Panc1 (cell line): ENCODE data around the gene WDR1. TPM values are rescaled to one million over a fixed set of nuclear protein-coding genes. Genes with fewer than 3 reads are reported as not detected.

Experiments used
- ATAC-seq: fragments of 200-7000 bp; cut with Tn5 transposase; 2 replicates; pipeline ENCODE4 v1.9.1; 2020; ENCODE audit warnings: mild to moderate bottlenecking, moderate library complexity
- BruUV-seq: library from RNA; stranded (reverse); fragments of 400-500 nt; replicated peaks from 2 replicates; lab custom pipeline; 2021; lab: Mats Ljungman, UMichigan
- CTCF ChIA-PET: fragments of 300-600 bp; sonication (Branson Sonifier 250); formaldehyde crosslinking; loops from one replicate; lab custom pipeline; 2022; ENCODE audit warnings: antibody characterized with exemption; lab: Charles Lee
- POLR2A ChIA-PET: fragments of 300-600 bp; sonication (Branson Sonifier 250); formaldehyde crosslinking; loops from one replicate; lab custom pipeline; 2022; ENCODE audit warnings: antibody characterized with exemption; lab: Charles Lee
- DNase-seq: peaks from one replicate; pipeline ENCODE4 v3.0.0-alpha.2; 2010; ENCODE audit warnings: low read depth, low spot score
- H3K27ac ChIP-seq: 2 replicates; pipeline ENCODE4 v1.5.1; 2011; ENCODE audit warnings: mild to moderate bottlenecking, low read length, inconsistent platforms
- H3K27me3 ChIP-seq: fragments of 200-500 bp; sonication (Bioruptor generic); 2 replicates; pipeline ENCODE4 v1.6.0; 2014; ENCODE audit warnings: low read length, inconsistent platforms; ENCODE audit not compliant: control insufficient read depth, insufficient read depth
- H3K36me3 ChIP-seq: fragments of 200-500 bp; sonication (Bioruptor generic); 2 replicates; pipeline ENCODE4 v1.5.1; 2014; ENCODE audit warnings: inconsistent platforms, mild to moderate bottlenecking, low read length, moderate library complexity; ENCODE audit not compliant: control insufficient read depth, insufficient read depth
- H3K4me1 ChIP-seq: 2 replicates; pipeline ENCODE4 v1.5.1; 2011; ENCODE audit warnings: inconsistent platforms, mild to moderate bottlenecking, low read length, moderate library complexity; ENCODE audit not compliant: control insufficient read depth, insufficient read depth
- H3K4me3 ChIP-seq, 2 experiments: 2 replicates each; pipeline ENCODE4 v1.5.1; 2011 to 2012; ENCODE audit warnings: low read depth in 2 of 2, low read length in 2 of 2, mild to moderate bottlenecking in 2 of 2, inconsistent platforms in 1 of 2, moderate library complexity in 1 of 2
- H3K9me3 ChIP-seq: fragments of 200-500 bp; sonication (Bioruptor generic); 2 replicates; pipeline ENCODE4 v1.5.1; 2014; ENCODE audit warnings: low read depth, mild to moderate bottlenecking, inconsistent platforms, low read length, moderate library complexity; ENCODE audit not compliant: control insufficient read depth, insufficient read depth
- CTCF ChIP-seq: fragments of 450-650 bp; IDR thresholded peaks from 2 replicates; pipeline ENCODE4 v1.5.1; 2017; ENCODE audit warnings: mild to moderate bottlenecking
- REST ChIP-seq, 2 experiments: IDR thresholded peaks; 2 replicates each; pipeline ENCODE4 v1.6.1; 2011 to 2012; ENCODE audit warnings: low read depth in 2 of 2, control low read depth in 1 of 2, low read length in 1 of 2, mild to moderate bottlenecking in 1 of 2, moderate library complexity in 1 of 2; ENCODE audit not compliant: insufficient read depth in 1 of 2
- in situ Hi-C: cut with HindIII; loops from 2 replicates; pipeline ENCODE4 v1.10.0; 2016; ENCODE audit warnings: low sequenced_read_pairs, low pct_unique_long_range_greater_than_20kb
- intact Hi-C: fragments of 100-400 bp; cut with micrococcal nuclease; formaldehyde crosslinking; loops from one replicate; pipeline ENCODE4 v1.10.0; 2022; ENCODE audit not compliant: unreplicated experiment
- microRNA-seq: library from miRNA; unstranded; fragments of <30 nt; microRNA quantifications from one replicate; pipeline ENCODE4 v1.1.0, GENCODE V29; 2020; ENCODE audit not compliant: unreplicated experiment
- total RNA-seq: library from RNA; stranded (reverse); gene quantifications from one replicate; pipeline ENCODE4 v1.2.1, GENCODE V29; 2021; ENCODE audit not compliant: unreplicated experiment

The WDR1 gene
- total RNA-seq, 1 experiment from 2014 or later, result 260 TPM

DNA sequence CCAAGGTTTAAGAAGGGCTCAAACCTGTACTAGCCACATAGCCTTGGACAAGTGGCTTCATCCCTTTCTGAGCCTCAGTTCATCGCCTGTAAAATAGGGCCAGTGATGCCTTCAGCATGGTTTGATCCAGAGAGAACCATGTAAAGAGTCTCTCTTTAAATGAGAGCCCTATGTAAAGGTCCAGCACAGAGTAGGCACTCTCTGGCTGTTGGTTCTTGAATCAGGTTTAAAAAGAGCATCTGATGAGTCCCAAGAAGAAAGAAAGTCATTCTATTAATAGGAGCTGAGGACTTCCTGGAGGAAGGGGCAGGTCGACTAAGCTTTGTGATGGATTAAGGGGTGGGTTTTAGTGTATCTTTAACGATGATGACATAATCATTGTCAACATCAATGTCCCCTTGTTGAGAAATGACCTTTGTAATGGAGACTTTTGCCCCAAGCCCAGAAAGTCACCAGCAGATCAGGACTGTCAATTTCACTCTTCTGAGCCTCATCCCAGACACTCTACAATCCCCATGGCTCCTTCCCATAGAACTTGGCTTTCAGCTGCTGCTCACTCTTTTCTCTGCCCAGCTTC is 91.3 kb downstream of the WDR1 start:
- DNase-seq (no peak), ATAC-seq (no peak)
- POLR2A ChIA-PET, result no interaction called here
- H3K27me3 ChIP-seq, result no peaks in the 10 kb centered on the region
- no peaks in the 10 kb centered on the region for H3K9me3 ChIP-seq
- intact Hi-C loops (no loop called here), in situ Hi-C loops (no loop called here)
- H3K36me3 ChIP-seq, result no peaks in the 10 kb centered on the region
- CTCF ChIA-PET, result no interaction called here
- H3K4me1 ChIP-seq, result no peaks in the 10 kb centered on the region
- no peak overlapping the region for H3K4me3 ChIP-seq
- BruUV-seq, result no TSS peak
- no peak overlapping the region for H3K27ac ChIP-seq
- TF ChIP-seq REST (IDR thresholded peaks at IDR 0.05; ENCODE audit: insufficient read depth in 1 of 2, low read depth in 2 of 2, low read length in 1 of 2), result no peak
- TF ChIP-seq CTCF, result no peak

Small RNA genes lying within 50 kb of the gene (microRNA-seq; reads per million reads assigned to microRNA genes)
- 1.3 reads per million for gene MIR3138

Other genes starting within 250 kb of the WDR1 start
- 3.5 TPM for gene SLC2A9, start 95.3 kb downstream of the WDR1 start, total RNA-seq